Hepatocyte (in vitro differentiated cells): ENCODE measurements around the gene PTPRN2.

Source experiments
- EZH2phosphoT487 ChIP-seq: fragments of 200-600 bp; sonication (generic); IDR thresholded peaks from one replicate; pipeline ENCODE4 v1.6.1; 2018; ENCODE audit warnings: antibody characterized with exemption, mild to moderate bottlenecking, low read depth, moderate library complexity; ENCODE audit not compliant: unreplicated experiment, severe bottlenecking
- TF ChIP-seq, protein P1 (sequence below): fragments of 200-600 bp; sonication (generic); IDR thresholded peaks from 2 replicates; pipeline ENCODE4 v1.5.1; 2016; ENCODE audit warnings: antibody characterized with exemption, mild to moderate bottlenecking; ENCODE audit not compliant: poor library complexity

GRCh38 chr7:157499121-157499834 is 1088.3 kb downstream of the PTPRN2 start:
- no peak for TF ChIP-seq EZH2phosphoT487
- TF ChIP-seq, protein P1, sequence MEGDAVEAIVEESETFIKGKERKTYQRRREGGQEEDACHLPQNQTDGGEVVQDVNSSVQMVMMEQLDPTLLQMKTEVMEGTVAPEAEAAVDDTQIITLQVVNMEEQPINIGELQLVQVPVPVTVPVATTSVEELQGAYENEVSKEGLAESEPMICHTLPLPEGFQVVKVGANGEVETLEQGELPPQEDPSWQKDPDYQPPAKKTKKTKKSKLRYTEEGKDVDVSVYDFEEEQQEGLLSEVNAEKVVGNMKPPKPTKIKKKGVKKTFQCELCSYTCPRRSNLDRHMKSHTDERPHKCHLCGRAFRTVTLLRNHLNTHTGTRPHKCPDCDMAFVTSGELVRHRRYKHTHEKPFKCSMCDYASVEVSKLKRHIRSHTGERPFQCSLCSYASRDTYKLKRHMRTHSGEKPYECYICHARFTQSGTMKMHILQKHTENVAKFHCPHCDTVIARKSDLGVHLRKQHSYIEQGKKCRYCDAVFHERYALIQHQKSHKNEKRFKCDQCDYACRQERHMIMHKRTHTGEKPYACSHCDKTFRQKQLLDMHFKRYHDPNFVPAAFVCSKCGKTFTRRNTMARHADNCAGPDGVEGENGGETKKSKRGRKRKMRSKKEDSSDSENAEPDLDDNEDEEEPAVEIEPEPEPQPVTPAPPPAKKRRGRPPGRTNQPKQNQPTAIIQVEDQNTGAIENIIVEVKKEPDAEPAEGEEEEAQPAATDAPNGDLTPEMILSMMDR, result no peak
